ENCODE results near the gene GLTPD2.
A peak's percentile ranks its signal among the peaks of the same experiment; 100 is the strongest.
"Not testable (repeated sequence)": the region's sequence is repeated elsewhere in the genome, so short reads cannot be mapped to it uniquely, and the experiment has no call there.

Gene GLTPD2

DNA sequence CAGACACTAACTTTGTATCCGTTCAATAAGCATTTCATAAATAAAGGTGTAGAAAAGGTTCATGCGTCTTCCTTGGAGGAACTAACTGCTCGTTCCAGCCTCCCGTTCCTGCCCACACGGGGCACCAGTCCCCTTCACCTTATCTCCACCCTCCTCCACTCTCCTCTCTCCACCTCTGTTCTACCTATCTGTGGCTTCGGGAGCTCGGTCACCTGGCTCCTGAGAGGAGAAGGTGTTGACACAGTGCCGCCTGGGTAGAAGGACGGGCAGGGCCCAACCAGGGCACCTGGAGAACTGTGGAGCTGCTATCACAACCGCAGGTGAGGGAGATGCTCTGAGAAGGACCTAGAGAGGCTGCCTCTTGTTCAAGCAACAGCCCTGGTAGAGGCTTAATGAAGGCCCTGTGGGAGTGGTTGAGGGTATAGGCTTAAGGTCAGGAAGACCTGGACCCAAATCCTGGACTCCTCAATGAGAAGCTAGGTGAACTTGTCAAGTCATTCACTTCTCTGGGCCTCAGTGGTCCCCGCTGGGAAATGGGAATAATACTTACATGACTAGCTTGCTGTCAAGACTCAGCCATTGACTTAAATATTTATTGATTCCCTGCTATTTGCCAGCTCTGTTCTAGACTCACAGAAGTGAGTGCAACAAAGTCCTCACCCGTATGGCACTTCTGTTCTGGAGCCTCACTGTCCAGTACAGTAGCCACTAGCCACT is 34.8 kb downstream of the GLTPD2 start:
- no peak overlapping the region for H3K4me3 ChIP-seq (replicated peaks in 1 of 2; ENCODE audit: low read depth in 2 of 2, low read length in 2 of 2)
- no peak for DNase-seq (ENCODE audit: low read depth in 2 of 2)

DNA sequence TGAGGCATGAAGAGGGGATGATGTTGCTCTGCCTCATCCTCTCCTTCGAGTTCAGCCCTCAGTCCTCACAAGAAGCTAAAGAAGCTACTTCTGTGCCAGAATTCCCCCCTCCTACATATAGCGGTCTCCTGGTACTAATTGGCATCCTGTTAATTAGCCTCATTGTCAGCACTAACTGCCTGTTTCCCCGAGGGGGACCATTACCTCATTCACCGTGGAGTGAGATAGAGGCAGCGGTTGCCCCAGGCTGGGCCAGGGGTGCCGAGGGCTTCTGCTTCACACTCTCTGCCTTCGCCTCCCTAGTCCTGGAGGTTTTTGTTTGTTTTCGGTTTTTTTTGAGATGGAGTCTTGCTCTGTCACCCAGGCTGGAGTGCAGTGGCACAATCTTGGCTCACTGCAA is 38.6 kb downstream of the GLTPD2 start:
- TF ChIP-seq, protein P1, sequence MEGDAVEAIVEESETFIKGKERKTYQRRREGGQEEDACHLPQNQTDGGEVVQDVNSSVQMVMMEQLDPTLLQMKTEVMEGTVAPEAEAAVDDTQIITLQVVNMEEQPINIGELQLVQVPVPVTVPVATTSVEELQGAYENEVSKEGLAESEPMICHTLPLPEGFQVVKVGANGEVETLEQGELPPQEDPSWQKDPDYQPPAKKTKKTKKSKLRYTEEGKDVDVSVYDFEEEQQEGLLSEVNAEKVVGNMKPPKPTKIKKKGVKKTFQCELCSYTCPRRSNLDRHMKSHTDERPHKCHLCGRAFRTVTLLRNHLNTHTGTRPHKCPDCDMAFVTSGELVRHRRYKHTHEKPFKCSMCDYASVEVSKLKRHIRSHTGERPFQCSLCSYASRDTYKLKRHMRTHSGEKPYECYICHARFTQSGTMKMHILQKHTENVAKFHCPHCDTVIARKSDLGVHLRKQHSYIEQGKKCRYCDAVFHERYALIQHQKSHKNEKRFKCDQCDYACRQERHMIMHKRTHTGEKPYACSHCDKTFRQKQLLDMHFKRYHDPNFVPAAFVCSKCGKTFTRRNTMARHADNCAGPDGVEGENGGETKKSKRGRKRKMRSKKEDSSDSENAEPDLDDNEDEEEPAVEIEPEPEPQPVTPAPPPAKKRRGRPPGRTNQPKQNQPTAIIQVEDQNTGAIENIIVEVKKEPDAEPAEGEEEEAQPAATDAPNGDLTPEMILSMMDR (IDR thresholded peaks at IDR 0.05; ENCODE audit: low read depth, low read length): no peak
- no peak overlapping the region for H3K4me3 ChIP-seq (replicated peaks in 1 of 2; ENCODE audit: low read depth in 2 of 2, low read length in 2 of 2)
- DNase-seq (ENCODE audit: low read depth in 2 of 2): no peak

More for the DNA sequence above, 34.8 kb downstream of the GLTPD2 start:
- TF ChIP-seq, protein P1 (IDR thresholded peaks at IDR 0.05; ENCODE audit: low read depth, low read length): no peak

DNA sequence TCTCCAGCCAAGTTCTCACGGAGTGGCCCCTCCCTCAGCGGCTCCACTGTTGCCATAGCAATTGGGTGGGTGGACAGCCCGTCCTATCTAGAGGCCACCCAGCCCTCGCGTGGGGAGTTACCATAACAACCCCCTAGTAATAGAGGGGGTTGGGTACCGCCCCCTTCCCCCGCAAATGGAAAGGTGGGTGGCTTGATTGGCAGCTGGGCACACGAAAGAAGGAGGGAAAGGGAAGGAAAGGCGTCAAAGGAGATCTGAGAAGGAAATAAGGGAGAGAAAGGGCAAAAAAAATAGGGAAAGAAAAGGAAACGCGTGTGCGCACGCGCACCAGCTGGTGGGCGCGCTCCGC is 44.0 kb downstream of the GLTPD2 start:
- H3K4me3 ChIP-seq (replicated peaks in 1 of 2; ENCODE audit: low read depth in 2 of 2, low read length in 2 of 2): peak overlapping the region; percentile 51 to 96
- DNase-seq (ENCODE audit: low read depth in 2 of 2): not testable (repeated sequence)

DNA sequence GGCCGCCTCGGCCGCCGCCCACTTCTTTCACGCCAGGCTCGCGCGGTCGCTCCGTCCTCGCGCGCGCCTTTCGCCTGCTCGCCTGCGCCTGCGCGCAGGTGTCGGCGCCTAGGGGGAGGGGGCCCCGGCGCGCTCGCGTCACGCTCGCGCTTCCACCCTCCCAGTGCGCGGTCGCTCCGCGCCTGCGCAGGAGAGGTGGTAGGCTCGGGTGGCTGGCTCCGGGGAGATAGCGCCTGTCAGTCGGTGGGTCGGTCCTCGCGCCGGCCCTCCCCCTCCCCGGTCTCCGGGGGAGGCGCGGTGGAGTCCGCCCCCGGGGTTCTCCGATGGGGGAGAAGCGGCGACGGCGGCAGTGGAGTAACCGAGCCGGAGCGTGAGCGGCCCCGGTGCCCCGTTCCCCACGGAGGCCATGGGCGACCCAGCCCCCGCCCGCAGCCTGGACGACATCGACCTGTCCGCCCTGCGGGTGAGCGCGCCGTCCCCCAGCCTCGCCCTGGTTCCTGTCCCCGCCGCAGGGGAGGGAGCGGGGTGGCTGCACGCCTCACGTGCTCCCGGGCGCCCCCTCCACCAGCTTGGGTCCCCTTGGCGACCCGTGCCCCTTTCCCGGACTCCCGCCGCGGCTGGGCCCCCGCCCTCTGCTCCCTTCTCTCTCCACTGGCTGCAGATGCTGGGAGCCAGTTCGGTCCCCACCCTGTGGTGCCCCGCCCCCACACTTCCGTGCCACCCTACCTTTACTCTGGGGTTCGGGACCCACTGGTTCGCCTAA is 44.6 kb downstream of the GLTPD2 start, which contains the start of gene MINK1:
TSS of gene MINK1 (plus strand) at position 163 of the 763 bp plus-strand sequence. CDS start at position 407, 244 bp downstream.
- H3K4me3 ChIP-seq (replicated peaks in 1 of 2; ENCODE audit: low read depth in 2 of 2, low read length in 2 of 2): peak within 1 kb of the TSS; percentile 75 to 96
- peak; percentile 92 to 96 for DNase-seq (ENCODE audit: low read depth in 2 of 2)
- TF ChIP-seq, protein P1 (IDR thresholded peaks at IDR 0.05; ENCODE audit: low read depth, low read length): no peak

DNA sequence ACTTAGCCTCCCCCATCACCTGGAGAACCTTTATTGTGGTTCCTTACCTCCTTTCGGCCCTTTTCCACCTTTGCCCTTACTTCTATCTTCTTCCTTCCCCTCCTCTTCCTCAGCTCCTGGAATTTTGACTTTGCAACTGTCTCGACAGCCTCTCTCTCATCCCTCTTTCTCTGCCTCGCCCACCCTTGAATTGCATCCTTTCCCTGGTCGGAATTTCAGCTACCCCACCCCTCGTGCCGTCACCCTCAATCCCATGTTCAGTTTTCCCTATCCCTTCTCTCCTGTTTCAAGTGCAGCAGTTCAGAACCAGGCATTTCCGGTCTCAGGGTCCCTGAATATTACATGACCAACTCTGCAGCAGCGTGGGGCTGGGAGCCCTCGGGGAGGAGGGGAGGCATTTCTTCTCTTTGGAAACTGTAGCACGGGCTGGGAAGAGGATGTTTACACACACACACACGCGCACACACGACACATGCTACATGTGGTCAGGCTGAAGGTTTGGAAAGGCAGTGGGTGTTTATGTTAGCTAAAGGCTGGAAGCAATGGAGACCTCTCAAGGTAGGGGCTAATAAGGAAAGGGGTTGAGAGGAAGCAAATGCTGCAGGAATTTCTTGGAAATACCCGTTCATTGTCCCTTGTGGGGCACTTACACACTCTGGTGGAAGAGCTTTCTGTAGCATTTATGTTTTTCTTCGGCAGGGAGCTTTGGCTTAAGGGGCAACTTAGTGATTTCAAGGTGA is 45.3 kb downstream of the GLTPD2 start:
- DNase-seq (ENCODE audit: low read depth in 2 of 2): peak; percentile 46 to 60

DNA sequence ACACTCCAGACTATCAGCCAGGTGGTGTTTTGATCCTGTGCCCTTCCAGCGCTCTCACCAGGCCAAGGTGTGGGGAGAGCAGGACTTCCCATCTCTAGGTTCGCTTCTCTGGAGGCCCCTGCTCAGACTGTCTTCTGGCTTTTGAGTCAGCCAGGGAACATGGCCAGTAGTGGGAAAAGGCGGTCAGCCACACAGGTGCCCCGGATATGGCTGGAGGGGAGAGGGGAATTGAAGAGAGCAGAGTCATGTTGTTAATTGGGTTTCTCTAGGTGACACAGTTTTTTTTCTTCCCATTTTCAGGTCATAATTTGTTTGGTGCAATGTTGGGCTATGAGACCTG is 45.9 kb downstream of the GLTPD2 start:
- peak overlapping the region in 1 of 2 donors; percentile 96 for H3K4me3 ChIP-seq (replicated peaks in 1 of 2; ENCODE audit: low read depth in 2 of 2, low read length in 2 of 2)
- TF ChIP-seq, protein P1 (IDR thresholded peaks at IDR 0.05; ENCODE audit: low read depth, low read length): no peak
- no peak for DNase-seq (ENCODE audit: low read depth in 2 of 2)

More for the DNA sequence above, 45.3 kb downstream of the GLTPD2 start:
- H3K4me3 ChIP-seq (replicated peaks in 1 of 2; ENCODE audit: low read depth in 2 of 2, low read length in 2 of 2): peak overlapping the region; percentile 75 to 96
- TF ChIP-seq, protein P1 (IDR thresholded peaks at IDR 0.05; ENCODE audit: low read depth, low read length): no peak

DNA sequence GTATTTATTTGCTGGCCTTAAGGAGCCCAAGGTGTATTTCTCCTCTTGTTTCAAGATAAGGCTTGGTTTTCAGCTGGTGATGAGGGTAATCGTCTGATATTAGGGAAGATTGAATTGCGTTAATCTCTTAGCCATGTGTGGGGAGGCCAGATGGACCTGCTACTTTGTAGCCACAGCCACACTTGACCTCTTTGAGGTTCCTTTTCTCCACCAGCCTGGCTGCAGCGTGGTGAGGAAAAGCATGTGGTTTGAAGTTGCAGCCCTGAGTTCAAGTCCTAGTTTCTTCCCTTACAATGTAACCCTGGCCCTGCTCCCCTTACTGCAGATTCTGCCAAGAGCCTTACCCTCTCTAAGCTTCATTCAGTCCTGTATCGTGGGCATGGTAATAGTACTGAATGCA is 47.5 kb downstream of the GLTPD2 start:
- H3K4me3 ChIP-seq (replicated peaks in 1 of 2; ENCODE audit: low read depth in 2 of 2, low read length in 2 of 2): no peak overlapping the region
- DNase-seq (ENCODE audit: low read depth in 2 of 2): no peak
- TF ChIP-seq, protein P1 (IDR thresholded peaks at IDR 0.05; ENCODE audit: low read depth, low read length): no peak

Measured in cardiac fibroblast (primary cell).